ENCODE data around the gene MSN. TPM values are rescaled to one million over a fixed set of nuclear protein-coding genes. Genes with fewer than 3 reads are reported as not detected.

MSN gene
- total and polyA plus RNA-seq, 2 donors from 2014 or later, result 124 to 391 TPM

DNA sequence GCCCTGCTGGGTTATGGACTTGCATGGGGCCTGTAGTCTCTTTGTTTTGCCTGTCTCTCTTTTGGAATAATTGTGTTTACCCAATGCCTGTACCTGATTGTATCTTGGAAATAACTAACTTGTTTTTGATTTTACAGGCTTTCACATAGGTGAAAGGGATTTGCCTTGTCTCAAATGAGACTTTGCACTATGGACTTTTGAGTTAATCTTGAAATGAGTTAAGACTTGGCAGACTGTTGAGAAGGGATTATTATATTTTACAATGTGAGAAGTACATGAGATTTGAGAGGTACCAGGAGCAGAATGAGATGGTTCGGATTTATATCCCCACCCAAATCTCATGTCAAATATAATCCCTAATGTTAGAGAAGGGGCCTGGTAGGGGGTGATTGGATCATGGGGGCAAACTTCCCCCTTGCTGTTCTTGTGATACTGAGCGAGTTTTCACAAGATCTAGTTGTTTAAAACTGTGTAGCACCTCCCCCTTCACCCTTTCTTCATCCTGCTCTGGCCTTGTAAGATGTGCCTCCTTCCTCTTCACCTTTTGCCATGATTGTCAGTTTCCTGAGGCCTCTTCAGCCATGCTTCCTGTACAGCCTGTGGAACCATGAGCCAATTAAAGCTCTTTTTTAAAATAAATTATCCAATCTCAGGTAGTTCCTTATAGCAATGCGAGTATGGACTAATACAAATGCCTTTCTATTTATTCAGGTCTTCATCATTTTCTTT is 102.3 kb downstream of the MSN start:
- H3K27me3 ChIP-seq (ENCODE audit: control insufficient read depth, insufficient read depth, low read length), result no peaks in the 10 kb centered on the region
- FAIRE-seq (no peak), DNase-seq (no peak)
- H3K9me3 ChIP-seq (ENCODE audit: control insufficient read depth in 2 of 3, insufficient read depth in 1 of 3, low read length in 3 of 3), result no peaks in the 10 kb centered on the region
- no peak overlapping the region for H3K4me3 ChIP-seq (ENCODE audit: low read length in 3 of 3)
- intact Hi-C loops (cut with DNase I), result no loop called here
- TF ChIP-seq CTCF (IDR thresholded peaks at IDR 0.05; ENCODE audit: borderline replicate concordance, extremely low read depth, insufficient read depth), result no peak
- H3K4me1 ChIP-seq (ENCODE audit: control insufficient read depth in 2 of 3, insufficient read depth in 2 of 3, low read depth in 1 of 3, low read length in 3 of 3), result peaks cover 0 to 3% (median 0%) of the 10 kb centered on the region in 3 donors
- H3K36me3 ChIP-seq (ENCODE audit: control insufficient read depth in 2 of 3, insufficient read depth in 3 of 3, low read length in 3 of 3), result no peaks in the 10 kb centered on the region
- H3K9ac ChIP-seq (ENCODE audit: low read length in 3 of 3), result no peak overlapping the region
- H3K27ac ChIP-seq (ENCODE audit: low read depth in 2 of 2, low read length in 2 of 2), result no peak overlapping the region

DNA sequence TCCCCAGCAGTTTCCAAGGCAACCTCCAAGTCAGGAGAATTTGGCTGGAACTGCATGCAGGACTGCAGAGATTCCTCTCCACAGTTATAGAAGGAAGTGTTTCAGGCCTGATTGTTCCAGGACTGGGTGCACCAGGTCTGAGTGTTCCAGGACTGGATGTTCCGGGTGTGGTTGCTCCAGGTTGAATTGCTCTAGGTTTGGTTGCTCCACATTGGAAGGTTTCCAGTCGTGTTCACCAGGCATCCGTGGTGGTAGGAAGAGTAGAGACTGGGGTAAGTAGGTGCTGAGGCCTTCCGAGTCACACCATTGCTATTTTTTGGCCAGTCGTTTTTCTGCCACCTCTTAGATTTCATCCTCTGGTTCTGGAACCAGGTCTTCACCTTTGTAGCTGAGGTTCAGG is 105.4 kb downstream of the MSN start:
- intact Hi-C loops (cut with DNase I), result no loop called here
- Histone ChIP-seq H3K4me1 (ENCODE audit: control insufficient read depth in 2 of 3, insufficient read depth in 2 of 3, low read depth in 1 of 3, low read length in 3 of 3) (peaks cover 0 to 3% (median 0%) of the 10 kb centered on the region in 3 donors), H3K4me3 (ENCODE audit: low read length in 3 of 3) (no peak overlapping the region), H3K27ac (ENCODE audit: low read depth in 2 of 2, low read length in 2 of 2) (no peak overlapping the region), H3K36me3 (ENCODE audit: control insufficient read depth in 2 of 3, insufficient read depth in 3 of 3, low read length in 3 of 3) (no peaks in the 10 kb centered on the region), H3K9ac (ENCODE audit: low read length in 3 of 3) (no peak overlapping the region), H3K9me3 (ENCODE audit: control insufficient read depth in 2 of 3, insufficient read depth in 1 of 3, low read length in 3 of 3) (no peaks in the 10 kb centered on the region), H3K27me3 (ENCODE audit: control insufficient read depth, insufficient read depth, low read length) (no peaks in the 10 kb centered on the region)
- FAIRE-seq (no peak), DNase-seq (no peak)
- TF ChIP-seq CTCF (IDR thresholded peaks at IDR 0.05; ENCODE audit: borderline replicate concordance, extremely low read depth, insufficient read depth), result no peak

- no peak for FAIRE-seq
Measured at GRCh38 chrX:65781845-65782244, 114.4 kb downstream of the MSN start.

More at GRCh38 chrX:65781845-65782244, 114.4 kb downstream of the MSN start:
- no peak overlapping the region for H3K27ac ChIP-seq (ENCODE audit: low read depth in 2 of 2, low read length in 2 of 2)
- DNase-seq, result no peak
- H3K4me3 ChIP-seq (ENCODE audit: low read length in 3 of 3), result no peak overlapping the region
- TF ChIP-seq CTCF (IDR thresholded peaks at IDR 0.05; ENCODE audit: borderline replicate concordance, extremely low read depth, insufficient read depth), result no peak
- H3K36me3 ChIP-seq (ENCODE audit: control insufficient read depth in 2 of 3, insufficient read depth in 3 of 3, low read length in 3 of 3), result no peaks in the 10 kb centered on the region
- H3K4me1 ChIP-seq (ENCODE audit: control insufficient read depth in 2 of 3, insufficient read depth in 2 of 3, low read depth in 1 of 3, low read length in 3 of 3), result no peaks in the 10 kb centered on the region
- H3K27me3 ChIP-seq (ENCODE audit: control insufficient read depth, insufficient read depth, low read length), result no peaks in the 10 kb centered on the region
- H3K9me3 ChIP-seq (ENCODE audit: control insufficient read depth in 2 of 3, insufficient read depth in 1 of 3, low read length in 3 of 3), result no peaks in the 10 kb centered on the region
- intact Hi-C loops (cut with DNase I), result no loop called here
- H3K9ac ChIP-seq (ENCODE audit: low read length in 3 of 3), result no peak overlapping the region
